Glutamatergic neuron (in vitro differentiated cells): ENCODE results near the gene CLSTN3. TPM values are rescaled to one million over a fixed set of nuclear protein-coding genes. Genes with fewer than 3 reads are reported as not detected.

Experiments used
- DNase-seq: peaks from one replicate; pipeline ENCODE4 v3.0.0; 2022
- H3K27ac Mint-ChIP-seq: one replicate; pipeline ENCODE4 v1.8.0; 2020; ENCODE audit warnings: mild to moderate bottlenecking, mixed read lengths, inconsistent platforms; ENCODE audit not compliant: unreplicated experiment
- H3K27me3 Mint-ChIP-seq: one replicate; pipeline ENCODE4 v1.8.0; 2020; ENCODE audit warnings: mild to moderate bottlenecking, moderate library complexity, mixed read lengths, inconsistent platforms; ENCODE audit not compliant: unreplicated experiment
- H3K36me3 Mint-ChIP-seq: one replicate; pipeline ENCODE4 v1.8.0; 2020; ENCODE audit warnings: mild to moderate bottlenecking, mixed read lengths, inconsistent platforms; ENCODE audit not compliant: unreplicated experiment
- H3K4me1 Mint-ChIP-seq: one replicate; pipeline ENCODE4 v1.8.0; 2020; ENCODE audit warnings: mild to moderate bottlenecking, low read depth, mixed read lengths, inconsistent platforms; ENCODE audit not compliant: unreplicated experiment
- H3K4me3 Mint-ChIP-seq: one replicate; pipeline ENCODE4 v1.8.0; 2020; ENCODE audit warnings: mild to moderate bottlenecking, mixed read lengths, inconsistent platforms; ENCODE audit not compliant: unreplicated experiment
- H3K9me3 Mint-ChIP-seq: one replicate; pipeline ENCODE4 v1.8.0; 2020; ENCODE audit warnings: mild to moderate bottlenecking, moderate library complexity, mixed read lengths, inconsistent platforms; ENCODE audit not compliant: unreplicated experiment
- CTCF ChIP-seq: fragments of 200-600 bp; sonication (generic); IDR thresholded peaks from one replicate; pipeline ENCODE4 v1.5.0; 2021; ENCODE audit not compliant: partially characterized antibody, unreplicated experiment
- total RNA-seq: library from RNA; stranded (reverse); fragmentation: NEBNext Ultra II Directional; extraction: Animal tissue kit (Norgen Biotek cat#: 25700); gene quantifications from one replicate; pipeline ENCODE4 v1.2.1, GENCODE V29; 2021; ENCODE audit not compliant: unreplicated experiment

Gene CLSTN3
- total RNA-seq, 1 donor from 2014 or later, result 113 TPM

GRCh38 chr12:7130701-7131501 is 730 bp downstream of the CLSTN3 start:
- Mint-ChIP-seq H3K36me3 (peaks cover 20% of the 10 kb centered on the region), H3K4me3 (peak overlapping the region; percentile 95), H3K9me3 (peaks cover 17% of the 10 kb centered on the region), H3K27ac (peak overlapping the region; percentile 93), H3K4me1 (peaks cover 10% of the 10 kb centered on the region), H3K27me3 (peaks cover 30% of the 10 kb centered on the region)
- peak; percentile 74 for DNase-seq
- TF ChIP-seq CTCF, result no peak

GRCh38 chr12:7131502-7131866 is 1.3 kb downstream of the CLSTN3 start:
- Mint-ChIP-seq H3K27ac (peak overlapping the region; percentile 93), H3K36me3 (peaks cover 25% of the 10 kb centered on the region), H3K4me3 (peak overlapping the region; percentile 95), H3K4me1 (peaks cover 10% of the 10 kb centered on the region), H3K27me3 (peaks cover 29% of the 10 kb centered on the region), H3K9me3 (peaks cover 17% of the 10 kb centered on the region)
- TF ChIP-seq CTCF, result no peak
- DNase-seq, result no peak

- Mint-ChIP-seq H3K9me3 (peaks cover 13% of the 10 kb centered on the region), H3K27ac (no peak overlapping the region), H3K4me1 (peaks cover 10% of the 10 kb centered on the region), H3K27me3 (peaks cover 21% of the 10 kb centered on the region), H3K4me3 (peak overlapping the region; percentile 25), H3K36me3 (peaks cover 45% of the 10 kb centered on the region)
- no peak for TF ChIP-seq CTCF
- DNase-seq, result no peak
Observed at GRCh38 chr12:7134396-7135166, 4.4 kb downstream of the CLSTN3 start.

GRCh38 chr12:7136071-7136470 is 5.9 kb downstream of the CLSTN3 start:
- H3K27me3 Mint-ChIP-seq, result peaks cover 17% of the 10 kb centered on the region
- DNase-seq, result no peak
- H3K4me1 Mint-ChIP-seq, result peaks cover 10% of the 10 kb centered on the region
- peaks cover 13% of the 10 kb centered on the region for H3K9me3 Mint-ChIP-seq
- peaks cover 49% of the 10 kb centered on the region for H3K36me3 Mint-ChIP-seq
- TF ChIP-seq CTCF, result no peak
- H3K4me3 Mint-ChIP-seq, result no peak overlapping the region
- H3K27ac Mint-ChIP-seq, result no peak overlapping the region

- H3K9me3 Mint-ChIP-seq, result peaks cover 13% of the 10 kb centered on the region
- no peak for TF ChIP-seq CTCF
- H3K4me3 Mint-ChIP-seq, result no peak overlapping the region
- peaks cover 15% of the 10 kb centered on the region for H3K27me3 Mint-ChIP-seq
- DNase-seq, result no peak
- peaks cover 10% of the 10 kb centered on the region for H3K4me1 Mint-ChIP-seq
- H3K27ac Mint-ChIP-seq, result no peak overlapping the region
- H3K36me3 Mint-ChIP-seq, result peaks cover 54% of the 10 kb centered on the region
Observed at GRCh38 chr12:7136676-7137075, 6.5 kb downstream of the CLSTN3 start.
